Spleen (tissue), 11 donors: Measurements from ENCODE around the gene KIF3B. TPM values are rescaled to one million over a fixed set of nuclear protein-coding genes. Genes with fewer than 3 reads are reported as not detected.
"Not testable (repeated sequence)": the region's sequence is repeated elsewhere in the genome, so short reads cannot be mapped to it uniquely, and the experiment has no call there.

Experiments used
- DNase-seq: peaks from one replicate; pipeline ENCODE4 v3.0.0-alpha.2; 2020
- H3K27ac ChIP-seq, 8 donors: fragments of 200-600 bp; sonication (generic) in 7 of 8; 1 replicate in 4 of 8; 2 replicates in 4 of 8; pipeline versions ENCODE4 v1.5.0 to v1.8.0; 2016 to 2021; ENCODE audit warnings: inconsistent platforms in 4 of 8, mild to moderate bottlenecking in 4 of 8, moderate library complexity in 1 of 8
- H3K27me3 ChIP-seq, 7 donors: fragments of 200-600 bp; sonication (generic) in 6 of 7; replicated peaks in 1 of 7; 1 replicate in 4 of 7; 2 replicates in 3 of 7; pipeline versions ENCODE4 v1.5.0 to v1.8.0; 2016 to 2021; ENCODE audit warnings: inconsistent platforms in 3 of 7, mild to moderate bottlenecking in 1 of 7
- H3K36me3 ChIP-seq, 6 donors: fragments of 200-600 bp; sonication (generic) in 5 of 6; 1 replicate in 4 of 6; 2 replicates in 2 of 6; pipeline versions ENCODE4 v1.5.0 to v1.8.0; 2016 to 2021; ENCODE audit warnings: inconsistent platforms in 2 of 6
- H3K4me1 ChIP-seq, 6 donors: fragments of 200-600 bp; sonication (generic) in 5 of 6; 1 replicate in 3 of 6; 2 replicates in 3 of 6; pipeline versions ENCODE4 v1.5.0 to v1.8.0; 2016 to 2021; ENCODE audit warnings: inconsistent platforms in 3 of 6
- H3K4me3 ChIP-seq, 8 donors: fragments of 200-600 bp; sonication (generic) in 7 of 8; 1 replicate in 4 of 8; 2 replicates in 4 of 8; pipeline versions ENCODE4 v1.5.0 to v1.8.0; 2016 to 2021; ENCODE audit warnings: inconsistent platforms in 4 of 8, mild to moderate bottlenecking in 4 of 8, moderate library complexity in 2 of 8
- H3K9me3 ChIP-seq, 8 donors: fragments of 200-600 bp; sonication (generic) in 7 of 8; 1 replicate in 4 of 8; 2 replicates in 4 of 8; pipeline versions ENCODE4 v1.5.0 to v1.8.0; 2016 to 2021; ENCODE audit warnings: inconsistent platforms in 4 of 8
- CTCF ChIP-seq, 11 experiments: fragments of 200-600 bp in 7 of 11; fragments of 450-650 bp in 4 of 11; sonication (generic) in 4 of 11; IDR thresholded peaks in 8 of 11; conservative IDR thresholded peaks in 3 of 11; 1 replicate in 7 of 11; 2 replicates in 4 of 11; pipeline versions ENCODE4 v1.4.0 to v1.8.0; 2016 to 2021; ENCODE audit warnings: antibody characterized with exemption in 11 of 11, inconsistent platforms in 4 of 11, mild to moderate bottlenecking in 1 of 11
- POLR2A ChIP-seq, 3 donors: fragments of 450-650 bp; IDR thresholded peaks; one replicate each; pipeline ENCODE4 v1.5.1; 2017; ENCODE audit warnings: antibody characterized with exemption in 3 of 3, mild to moderate bottlenecking in 1 of 3
- POLR2AphosphoS5 ChIP-seq, 3 donors: sonication (generic); formaldehyde crosslinking; IDR thresholded peaks; one replicate each; pipeline ENCODE4 v1.5.1; 2017; ENCODE audit warnings: antibody characterized with exemption in 3 of 3
- WGBS, 5 donors: extraction: QIAGEN DNeasy Blood & Tissue Kit in 3 of 5; methylation state at CpG; one replicate each; pipeline versions ENCODE4 v1.1.5 to v1.1.7; 2013 to 2018; 5-methylcytosine and 5-hydroxymethylcytosine counted together
- intact Hi-C: fragments of 100-400 bp; cut with DNase I; formaldehyde crosslinking; loops from one replicate; pipeline ENCODE4 v1.15.0; 2023; ENCODE audit warnings: low total_unique reads
- polyA plus RNA-seq, 3 donors: library from polyadenylated mRNA; stranded (reverse); fragments of 200-250 nt; gene quantifications; one replicate each; pipeline ENCODE4 v1.2.1, GENCODE V29; 2013
- total RNA-seq, 7 donors: library from RNA; depleted of rRNA in 3 of 7; stranded (reverse); fragments of >200 nt in 3 of 7; fragmentation: NEBNext Ultra II Directional in 4 of 7; extraction: Animal tissue kit (Norgen Biotek cat#: 25700) in 4 of 7; gene quantifications; one replicate each; pipeline versions ENCODE4 v1.1.0 to v1.2.1, GENCODE V29; 2016 to 2021
- donor health status: healthy with polysubstance abuse.
- donor health status: DM: no; HTN: no; CAD: no; lungs with moderate emphysema.
- donor health status: DM: no; HTN: no; CAD: no.
- donor health status: Bipolar disorder and iron deficiency.
- donor health status: healthy.
- donor health status: DM: no; HTN: no; CAD: no.
- donor health status: DM: yes; HTN: yes; CAD: no.

KIF3B gene
- total and polyA plus RNA-seq, 10 donors = 3.8 to 25.9 (median 20.0) TPM

- Histone ChIP-seq H3K27me3 (no peaks in the 10 kb centered on the region), H3K4me1 (peaks cover 10 to 38% (median 24%) of the 10 kb centered on the region in 6 donors), H3K4me3 (no peak overlapping the region), H3K36me3 (no peaks in the 10 kb centered on the region), H3K9me3 (peaks cover 0 to 3% (median 0%) of the 10 kb centered on the region in 8 donors), H3K27ac (no peak overlapping the region)
- intact Hi-C loops = no loop called here
- TF ChIP-seq POLR2A (IDR thresholded peaks at IDR 0.05) = no peak
- no peak for TF ChIP-seq POLR2AphosphoS5 (IDR thresholded peaks at IDR 0.05)
- TF ChIP-seq CTCF (IDR thresholded peaks at IDR 0.05 in 8 of 11, conservative IDR thresholded peaks at IDR 0.05 in 3 of 11) = no peak
- whole genome bisulfite sequencing, 5 donors = 83 to 88% (median 84%) methylated on average over 3 of the region's 3 CpGs
- no peak for DNase-seq
Measured at GRCh38 chr20:32274359-32274758, 3.1 kb upstream of the KIF3B start.

- H3K27ac ChIP-seq, H3K4me3 ChIP-seq, intact Hi-C loops, H3K9me3 ChIP-seq, H3K27me3 ChIP-seq, DNase-seq, H3K36me3 ChIP-seq: not testable (repeated sequence)
- H3K4me1 ChIP-seq = peaks cover 10 to 46% (median 31%) of the 10 kb centered on the region in 6 donors
- 89 to 93% (median 90%) methylated on average over 3 of the region's 3 CpGs for WGBS, 5 donors
Measured at GRCh38 chr20:32275163-32275562, 2.3 kb upstream of the KIF3B start.

GRCh38 chr20:32278199-32278643 lies 770 bp downstream of the KIF3B start:
- no peak for DNase-seq
- peak overlapping the region; percentile 80 to 97 (median 94) for H3K4me3 ChIP-seq
- H3K27ac ChIP-seq = peak overlapping the region; percentile 53 to 90 (median 83)
- 24 to 36% (median 29%) methylated on average over 4 of the region's 4 CpGs for WGBS, 5 donors
- H3K27me3 ChIP-seq = no peaks in the 10 kb centered on the region
- peaks cover 10 to 75% (median 41%) of the 10 kb centered on the region in 6 donors for H3K4me1 ChIP-seq
- TF ChIP-seq POLR2A (IDR thresholded peaks at IDR 0.05) (no peak), POLR2AphosphoS5 (IDR thresholded peaks at IDR 0.05) (no peak), CTCF (IDR thresholded peaks at IDR 0.05 in 8 of 11, conservative IDR thresholded peaks at IDR 0.05 in 3 of 11) (no peak)
- H3K9me3 ChIP-seq = peaks cover 0 to 3% (median 0%) of the 10 kb centered on the region in 8 donors
- intact Hi-C loops = no loop called here
- H3K36me3 ChIP-seq = peaks cover 0 to 17% (median 0%) of the 10 kb centered on the region in 6 donors

- Histone ChIP-seq H3K4me1 (peaks cover 29 to 96% (median 72%) of the 10 kb centered on the region in 6 donors), H3K9me3 (no peaks in the 10 kb centered on the region), H3K27me3 (no peaks in the 10 kb centered on the region), H3K36me3 (peaks cover 0 to 17% (median 0%) of the 10 kb centered on the region in 6 donors), H3K4me3 (no peak overlapping the region), H3K27ac (no peak overlapping the region)
- DNase-seq = no peak
- TF ChIP-seq POLR2A (IDR thresholded peaks at IDR 0.05) (no peak), CTCF (IDR thresholded peaks at IDR 0.05 in 8 of 11, conservative IDR thresholded peaks at IDR 0.05 in 3 of 11) (no peak), POLR2AphosphoS5 (IDR thresholded peaks at IDR 0.05) (no peak)
- 85 to 95% (median 89%) methylated on average over 4 of the region's 4 CpGs for WGBS, 5 donors
- intact Hi-C loops = loop anchor here (5.0 kb wide), 1 partner anchor 76 kb away; the partner anchor contains the start of gene ASXL1
Measured at GRCh38 chr20:32281711-32282110, 4.3 kb downstream of the KIF3B start.
